Brain microvascular endothelial cell (primary cell): Measurements from ENCODE around the gene FBN1.

ENCODE experiments used
- DNase-seq: peaks from one replicate; pipeline ENCODE4 v3.0.0-alpha.2; 2020
- H3K27ac ChIP-seq: fragments of 250-450 bp; sonication (Bioruptor Pico); 2 replicates; pipeline ENCODE4 v1.5.1; 2020; ENCODE audit warnings: mild to moderate bottlenecking, moderate library complexity
- H3K27me3 ChIP-seq: fragments of 250-450 bp; sonication (Bioruptor Pico); replicated peaks from 2 replicates; pipeline ENCODE4 v1.5.1; 2020; ENCODE audit warnings: mild to moderate bottlenecking
- H3K36me3 ChIP-seq: fragments of 250-450 bp; sonication (Bioruptor Pico); replicated peaks from 2 replicates; pipeline ENCODE4 v1.5.1; 2020; ENCODE audit warnings: mild to moderate bottlenecking
- H3K4me3 ChIP-seq: 2 replicates; pipeline ENCODE4 v1.5.1; 2011; ENCODE audit warnings: low read depth, mild to moderate bottlenecking, control low read depth, low read length, moderate library complexity
- in situ Hi-C: cut with HindIII; loops from 2 replicates; pipeline ENCODE4 v1.10.0; 2017; ENCODE audit warnings: low sequenced_read_pairs, low pct_ligation_motif_present
- TF ChIP-seq, protein P1 (sequence below): IDR thresholded peaks from 2 replicates; pipeline ENCODE4 v1.5.1; 2011; ENCODE audit warnings: low read depth, mild to moderate bottlenecking, moderate library complexity, low read length, control low read depth, inconsistent platforms; ENCODE audit errors: missing control alignments

Gene FBN1

GRCh38 chr15:48507416-48508065 lies 138.0 kb downstream of the FBN1 start:
- DNase-seq, result peak; percentile 57
- Histone ChIP-seq H3K27ac (no peak overlapping the region), H3K36me3 (peaks cover 90% of the 10 kb centered on the region), H3K4me3 (no peak overlapping the region), H3K27me3 (no peaks in the 10 kb centered on the region)
- in situ Hi-C loops, result no loop called here
- TF ChIP-seq, protein P1, sequence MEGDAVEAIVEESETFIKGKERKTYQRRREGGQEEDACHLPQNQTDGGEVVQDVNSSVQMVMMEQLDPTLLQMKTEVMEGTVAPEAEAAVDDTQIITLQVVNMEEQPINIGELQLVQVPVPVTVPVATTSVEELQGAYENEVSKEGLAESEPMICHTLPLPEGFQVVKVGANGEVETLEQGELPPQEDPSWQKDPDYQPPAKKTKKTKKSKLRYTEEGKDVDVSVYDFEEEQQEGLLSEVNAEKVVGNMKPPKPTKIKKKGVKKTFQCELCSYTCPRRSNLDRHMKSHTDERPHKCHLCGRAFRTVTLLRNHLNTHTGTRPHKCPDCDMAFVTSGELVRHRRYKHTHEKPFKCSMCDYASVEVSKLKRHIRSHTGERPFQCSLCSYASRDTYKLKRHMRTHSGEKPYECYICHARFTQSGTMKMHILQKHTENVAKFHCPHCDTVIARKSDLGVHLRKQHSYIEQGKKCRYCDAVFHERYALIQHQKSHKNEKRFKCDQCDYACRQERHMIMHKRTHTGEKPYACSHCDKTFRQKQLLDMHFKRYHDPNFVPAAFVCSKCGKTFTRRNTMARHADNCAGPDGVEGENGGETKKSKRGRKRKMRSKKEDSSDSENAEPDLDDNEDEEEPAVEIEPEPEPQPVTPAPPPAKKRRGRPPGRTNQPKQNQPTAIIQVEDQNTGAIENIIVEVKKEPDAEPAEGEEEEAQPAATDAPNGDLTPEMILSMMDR, result peak; percentile 84

DNA sequence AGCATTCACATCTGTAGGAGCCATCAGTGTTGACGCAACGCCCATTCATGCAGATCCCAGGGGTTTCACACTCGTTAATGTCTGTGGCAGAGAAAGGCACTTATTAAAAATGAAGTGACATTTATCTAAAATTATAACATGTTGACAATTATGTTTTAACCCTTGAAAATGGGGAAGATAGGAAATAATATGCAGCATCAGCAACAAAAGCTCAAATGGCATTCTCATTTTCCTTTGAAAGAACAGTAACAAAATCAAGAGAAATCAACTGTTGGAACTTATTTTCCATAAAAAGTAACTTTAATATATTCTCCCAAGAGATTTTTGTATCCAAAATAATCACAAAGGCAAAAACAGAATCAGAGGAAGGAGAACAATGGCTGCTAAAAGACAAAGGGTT lies 140.4 kb downstream of the FBN1 start:
- no peak overlapping the region for H3K27ac ChIP-seq
- H3K4me3 ChIP-seq, result no peak overlapping the region
- TF ChIP-seq, protein P1, result no peak
- peaks cover 92% of the 10 kb centered on the region for H3K36me3 ChIP-seq
- no peaks in the 10 kb centered on the region for H3K27me3 ChIP-seq
- no peak for DNase-seq
- in situ Hi-C loops, result no loop called here

DNA sequence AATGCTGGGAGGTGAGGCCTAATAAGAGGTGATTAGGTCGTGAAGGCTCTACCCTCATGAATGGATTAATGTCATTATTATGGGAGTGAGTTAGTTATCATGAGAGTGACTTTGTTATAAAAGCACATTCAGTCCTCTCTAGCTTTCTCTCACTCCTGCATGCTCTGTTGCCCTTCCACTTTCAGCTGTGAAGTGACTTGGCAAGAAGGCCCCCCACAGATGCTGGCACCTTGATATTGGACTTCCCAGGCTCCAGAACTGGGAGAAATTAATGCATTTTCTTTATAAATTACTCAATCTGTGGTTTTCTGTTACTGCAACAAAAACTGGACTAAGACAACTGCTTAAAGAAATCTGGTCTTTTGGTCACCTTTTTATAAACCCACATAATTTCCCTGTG lies 144.3 kb downstream of the FBN1 start:
- Histone ChIP-seq H3K36me3 (peaks cover 84% of the 10 kb centered on the region), H3K4me3 (no peak overlapping the region), H3K27me3 (no peaks in the 10 kb centered on the region), H3K27ac (no peak overlapping the region)
- DNase-seq, result no peak
- in situ Hi-C loops, result no loop called here
- TF ChIP-seq, protein P1, result no peak

GRCh38 chr15:48500595-48500994 lies 144.9 kb downstream of the FBN1 start:
- H3K27ac ChIP-seq, result no peak overlapping the region
- no peak for DNase-seq
- H3K4me3 ChIP-seq, result no peak overlapping the region
- H3K36me3 ChIP-seq, result peaks cover 84% of the 10 kb centered on the region
- in situ Hi-C loops, result no loop called here
- TF ChIP-seq, protein P1, result no peak
- no peaks in the 10 kb centered on the region for H3K27me3 ChIP-seq

DNA sequence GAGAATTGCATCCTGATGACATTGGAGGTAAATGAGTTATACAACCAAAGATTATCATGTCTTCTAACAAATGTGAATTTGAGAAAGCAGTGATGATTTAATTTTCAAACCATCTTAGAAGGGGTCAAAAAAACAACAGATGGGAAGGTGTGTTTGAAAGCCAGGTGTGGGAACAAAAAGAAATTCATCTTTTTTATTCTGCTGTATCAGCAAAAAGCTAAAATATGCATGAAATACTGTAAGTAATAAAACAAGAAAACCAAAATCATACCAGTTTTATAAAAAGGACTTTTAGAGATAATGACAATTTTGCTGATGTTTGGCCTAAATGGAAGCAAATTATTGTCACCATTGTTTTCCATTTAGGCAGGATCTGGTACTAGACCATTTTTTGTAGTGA lies 145.5 kb downstream of the FBN1 start:
- peaks cover 82% of the 10 kb centered on the region for H3K36me3 ChIP-seq
- DNase-seq, result no peak

More for the DNA sequence above, 145.5 kb downstream of the FBN1 start:
- in situ Hi-C loops, result no loop called here
- no peak overlapping the region for H3K27ac ChIP-seq
- TF ChIP-seq, protein P1, result no peak
- H3K4me3 ChIP-seq, result no peak overlapping the region
- no peaks in the 10 kb centered on the region for H3K27me3 ChIP-seq
